Heart left ventricle (tissue), 13 donors: ENCODE results near the gene PRICKLE2.

ENCODE experiments used
- CTCF ChIP-seq, 12 donors: fragments of 200-600 bp; sonication (generic) in 4 of 12; IDR thresholded peaks; one replicate each; pipeline versions ENCODE4 v1.5.0 to v1.8.0; 2018 to 2022; ENCODE audit warnings: antibody characterized with exemption in 12 of 12, mild to moderate bottlenecking in 5 of 12
- POLR2A ChIP-seq, 2 donors: fragments of 450-650 bp; IDR thresholded peaks; one replicate each; pipeline ENCODE4 v1.6.1; 2017; ENCODE audit warnings: antibody characterized with exemption in 2 of 2, mild to moderate bottlenecking in 2 of 2, moderate library complexity in 2 of 2
- donor health status: ischemic (EF 13 %, LVEDD 7.1; RV severe dilation, severe dysfunction).
- donor health status: DM: no; HTN: yes; CAD: no.
- donor health status: DM: no; HTN: no; CAD: no.
- donor health status: ischemic (EF 25% LVEDD 6.9; RV normal size, moderate dysfunction).
- donor health status: ischemic (EF 25% LVEDD 5.7; RV mildly dilated, moderate dysfunction).
- donor health status: ischemic (EF 35%, LVEDD 5.7; RV mildly dilated, moderate dysfunction).
- donor health status: nonischemic (EF 11% LVEDD 7.7; RV severe dilation, severe dysfunction).
- donor health status: DM: yes; HTN: yes; CAD: no.
- donor health status: PGD.
- donor health status: ischemic (EF 29% LVEDD 5.4; RV normal size, mild dysfunction).
- donor health status: nonischemic (EF 23%, LVEDD 6.1; RV moderate dilation, normal function).

- TF ChIP-seq CTCF (IDR thresholded peaks at IDR 0.05) (peak in 1 of 12 donors; percentile 5), POLR2A (IDR thresholded peaks at IDR 0.05) (peak in 1 of 2 donors; percentile 77)
Measured at GRCh38 chr3:64267721-64268604, 42.7 kb upstream of the PRICKLE2 start.
